SH-SY5Y (cell line): ENCODE data around the gene FKBP15.

ENCODE experiments used
- GATA2 ChIP-seq: IDR thresholded peaks from 2 replicates; pipeline ENCODE4 v1.6.1; 2011; ENCODE audit warnings: mild to moderate bottlenecking, low read depth, low read length
- GATA3 ChIP-seq: IDR thresholded peaks from 2 replicates; pipeline ENCODE4 v1.6.1; 2011; ENCODE audit warnings: low read depth, mild to moderate bottlenecking, low read length, moderate library complexity

DNA sequence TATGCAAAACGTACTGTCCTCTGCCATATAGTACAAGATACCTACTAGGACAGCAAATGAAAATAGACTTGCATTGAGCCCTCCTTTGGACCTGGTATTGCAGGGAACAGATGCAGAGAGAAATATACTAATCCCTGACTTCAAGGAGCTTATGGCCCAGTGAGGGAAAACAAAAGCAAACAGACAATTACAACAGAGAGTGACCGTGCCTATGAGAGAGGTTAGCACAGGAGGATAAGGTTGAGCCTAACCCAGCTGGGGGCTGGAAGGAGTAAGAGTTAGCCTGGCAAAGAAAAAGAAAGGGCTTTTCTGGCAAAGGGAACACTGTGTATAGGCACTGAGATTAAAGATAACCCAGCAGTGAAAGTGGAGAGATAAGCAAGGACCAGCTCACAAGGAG, 48.8 kb upstream of the FKBP15 start:
- TF ChIP-seq GATA2: no peak
- no peak for TF ChIP-seq GATA3
